GM23338 (cell line): ENCODE data around the gene TMEM38A. TPM values are rescaled to one million over a fixed set of nuclear protein-coding genes. Genes with fewer than 3 reads are reported as not detected.

ENCODE experiments used
- ATAC-seq: fragments of 200-7000 bp; cut with Tn5 transposase; 3 replicates; pipeline ENCODE4 v1.9.1; 2020
- DNase-seq: peaks from one replicate; pipeline ENCODE4 v3.0.0-alpha.2; 2015; ENCODE audit warnings: low spot score
- H2AFZ ChIP-seq: fragments of 200-600 bp; sonication (generic); 2 replicates; pipeline ENCODE4 v1.8.0; 2016; ENCODE audit warnings: antibody characterized with exemption, mild to moderate bottlenecking, moderate library complexity
- H3F3A ChIP-seq: fragments of 200-600 bp; sonication (generic); replicated peaks from 2 replicates; pipeline ENCODE4 v1.8.0; 2017; ENCODE audit warnings: antibody characterized with exemption, mixed run types, low read depth
- H3K27ac ChIP-seq: fragments of 200-600 bp; sonication (generic); 2 replicates; pipeline ENCODE4 v1.6.1; 2016; ENCODE audit warnings: low read depth
- H3K27me3 ChIP-seq: fragments of 200-600 bp; sonication (generic); 2 replicates; pipeline ENCODE4 v1.8.0; 2016; ENCODE audit warnings: mild to moderate bottlenecking, mixed run types, moderate library complexity; ENCODE audit not compliant: insufficient read depth
- H3K36me3 ChIP-seq: fragments of 200-600 bp; sonication (generic); 2 replicates; pipeline ENCODE4 v1.8.0; 2016; ENCODE audit warnings: mild to moderate bottlenecking; ENCODE audit not compliant: insufficient read depth
- H3K4me1 ChIP-seq: fragments of 200-600 bp; sonication (generic); 2 replicates; pipeline ENCODE4 v1.8.0; 2016; ENCODE audit warnings: mild to moderate bottlenecking, moderate library complexity; ENCODE audit not compliant: insufficient read depth
- H3K4me2 ChIP-seq: fragments of 200-600 bp; sonication (generic); 2 replicates; pipeline ENCODE4 v1.7.1; 2017; ENCODE audit warnings: mixed run types
- H3K4me3 ChIP-seq: fragments of 200-600 bp; sonication (generic); 2 replicates; pipeline ENCODE4 v1.6.1; 2016; ENCODE audit warnings: mixed run types
- H3K79me2 ChIP-seq: fragments of 200-600 bp; sonication (generic); replicated peaks from 2 replicates; pipeline ENCODE4 v1.8.0; 2017; ENCODE audit warnings: mild to moderate bottlenecking; ENCODE audit not compliant: insufficient read depth
- H3K9me2 ChIP-seq: fragments of 200-600 bp; sonication (generic); 2 replicates; pipeline ENCODE4 v1.8.0; 2017; ENCODE audit not compliant: insufficient read depth
- H4K20me1 ChIP-seq: fragments of 200-600 bp; sonication (generic); replicated peaks from 2 replicates; pipeline ENCODE4 v1.8.0; 2017; ENCODE audit warnings: mild to moderate bottlenecking; ENCODE audit not compliant: insufficient read depth
- H3K27ac Mint-ChIP-seq: 2 replicates; pipeline ENCODE4 v1.8.0; 2020; ENCODE audit warnings: inconsistent platforms, mild to moderate bottlenecking, moderate library complexity, mixed read lengths
- H3K27me3 Mint-ChIP-seq: 3 replicates; pipeline ENCODE4 v1.8.0; 2022; ENCODE audit warnings: low read depth, mild to moderate bottlenecking, moderate library complexity, mixed read lengths, inconsistent platforms; ENCODE audit not compliant: insufficient read depth, poor library complexity
- H3K36me3 Mint-ChIP-seq: 3 replicates; pipeline ENCODE4 v1.8.0; 2021; ENCODE audit warnings: low read depth, mild to moderate bottlenecking, inconsistent platforms, moderate library complexity, mixed read lengths
- H3K4me1 Mint-ChIP-seq: 3 replicates; pipeline ENCODE4 v1.8.0; 2020; ENCODE audit warnings: mild to moderate bottlenecking, inconsistent platforms, mixed read lengths
- H3K4me3 Mint-ChIP-seq: 3 replicates; pipeline ENCODE4 v1.8.0; 2021; ENCODE audit warnings: moderate library complexity, mild to moderate bottlenecking, inconsistent platforms, mixed read lengths
- H3K9me3 Mint-ChIP-seq: 3 replicates; pipeline ENCODE4 v1.8.0; 2020; ENCODE audit warnings: moderate library complexity, mild to moderate bottlenecking, inconsistent platforms, mixed read lengths
- CREB1 ChIP-seq: fragments of 250-450 bp; sonication (Bioruptor Pico); IDR thresholded peaks from 2 replicates; pipeline ENCODE4 v1.5.0; 2020; ENCODE audit warnings: low read depth, mild to moderate bottlenecking, moderate library complexity
- EZH2 ChIP-seq: fragments of 200-600 bp; sonication (generic); IDR thresholded peaks from one replicate; pipeline ENCODE4 v1.8.0; 2017; ENCODE audit warnings: antibody characterized with exemption, mild to moderate bottlenecking, low read depth; ENCODE audit not compliant: unreplicated experiment
- EZH2phosphoT487 ChIP-seq: fragments of 200-600 bp; sonication (generic); IDR thresholded peaks from one replicate; pipeline ENCODE4 v1.8.1; 2018; ENCODE audit warnings: antibody characterized with exemption; ENCODE audit not compliant: unreplicated experiment
- JUNB ChIP-seq: IDR thresholded peaks from one replicate; pipeline ENCODE4 v1.6.1; 2016; ENCODE audit warnings: antibody characterized with exemption; ENCODE audit not compliant: unreplicated experiment
- NANOG ChIP-seq: IDR thresholded peaks from 2 replicates; pipeline ENCODE4 v1.6.1; 2016; ENCODE audit warnings: antibody characterized with exemption, borderline replicate concordance
- POLR2AphosphoS5 ChIP-seq: IDR thresholded peaks from 2 replicates; pipeline ENCODE4 v1.6.1; 2016; ENCODE audit warnings: antibody characterized with exemption, low read depth
- STAT1 ChIP-seq: IDR thresholded peaks from one replicate; pipeline ENCODE4 v1.6.1; 2016; ENCODE audit warnings: antibody characterized with exemption; ENCODE audit not compliant: unreplicated experiment
- ZNF114 ChIP-seq: fragments of 250-450 bp; sonication (Bioruptor Pico); IDR thresholded peaks from 2 replicates; pipeline ENCODE4 v1.5.0; 2020; ENCODE audit warnings: mild to moderate bottlenecking, moderate library complexity
- ZNF331 ChIP-seq: fragments of 250-450 bp; sonication (Bioruptor Pico); IDR thresholded peaks from 2 replicates; pipeline ENCODE4 v1.5.0; 2020; ENCODE audit warnings: low read depth, mild to moderate bottlenecking, moderate library complexity
- polyA plus RNA-seq: library from polyadenylated mRNA; unstranded; fragments of >200 nt; fragmentation: Nextera tagmentation; extraction: Ambion mirVana; gene quantifications from 2 replicates; pipeline ENCODE4 v1.2.1, GENCODE V29; 2016
- total RNA-seq: library from RNA; depleted of rRNA; stranded (reverse); fragments of >200 nt; shearing (Covaris generic); gene quantifications from 2 replicates; pipeline ENCODE4 v1.2.3, GENCODE V29; 2014
- TF ChIP-seq, protein P1 (sequence below): IDR thresholded peaks from one replicate; pipeline ENCODE4 v1.6.1; 2018; ENCODE audit warnings: antibody characterized with exemption; ENCODE audit not compliant: unreplicated experiment
- TF ChIP-seq, protein P2 (sequence below), 2 experiments: fragments of 200-600 bp in 1 of 2; sonication (generic) in 1 of 2; conservative IDR thresholded peaks; 2 replicates each; pipeline versions ENCODE4 v1.5.1 to v1.6.1; 2016 to 2017; ENCODE audit warnings: antibody characterized with exemption in 2 of 2, low read depth in 2 of 2, mild to moderate bottlenecking in 2 of 2, moderate library complexity in 1 of 2
- TF ChIP-seq, protein P3 (sequence below): fragments of 250-450 bp; sonication (Bioruptor Pico); IDR thresholded peaks from 2 replicates; pipeline ENCODE4 v1.5.0; 2020; ENCODE audit warnings: mild to moderate bottlenecking, moderate library complexity
- TF ChIP-seq, protein P4 (sequence below): IDR thresholded peaks from 2 replicates; pipeline ENCODE4 v1.6.1; 2016; ENCODE audit warnings: antibody characterized with exemption

The TMEM38A gene
- total and polyA plus RNA-seq, 2 experiments from 2014 or later: 5.9 to 14.1 TPM

DNA sequence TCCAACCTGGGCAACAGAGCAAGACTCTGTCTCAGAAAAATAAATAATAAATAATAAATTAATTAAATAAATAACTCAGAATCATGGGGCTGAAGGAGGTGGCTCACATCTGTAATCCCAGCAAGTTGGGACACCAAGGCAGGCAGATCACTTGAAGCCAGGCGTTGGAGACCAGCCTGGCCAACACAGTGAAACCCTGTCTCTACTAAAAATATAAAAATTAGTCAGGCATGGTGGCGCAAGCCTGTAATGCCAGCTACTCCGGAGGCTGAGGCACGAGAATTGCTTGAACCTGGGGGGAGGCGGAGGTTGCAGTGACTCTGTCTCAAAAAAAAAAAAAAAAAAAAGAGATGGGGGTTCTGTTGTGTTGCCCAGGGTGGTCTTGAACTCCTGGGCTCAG is 7.2 kb downstream of the TMEM38A start:
- no peaks in the 10 kb centered on the region for H3K27me3 ChIP-seq
- H3K27me3 Mint-ChIP-seq: peaks cover 4% of the 10 kb centered on the region
- H3K27ac Mint-ChIP-seq: no peak overlapping the region
- H3K36me3 ChIP-seq: no peaks in the 10 kb centered on the region
- ATAC-seq (no peak), DNase-seq (no peak)
- peaks cover 28% of the 10 kb centered on the region for H3K79me2 ChIP-seq
- H4K20me1 ChIP-seq: peaks cover 13% of the 10 kb centered on the region
- no peaks in the 10 kb centered on the region for H3F3A ChIP-seq
- no peaks in the 10 kb centered on the region; the same call in 2 of the 3 replicates for H3K36me3 Mint-ChIP-seq
- no peaks in the 10 kb centered on the region for H3K4me1 ChIP-seq
- TF ChIP-seq EZH2phosphoT487 (no peak), ZNF114 (CRISPR knock-in tag) (no peak), POLR2AphosphoS5 (no peak), EZH2 (no peak), NANOG (no peak), CREB1 (no peak), STAT1 (no peak), ZNF331 (CRISPR knock-in tag) (no peak), JUNB (no peak)
- TF ChIP-seq, protein P1, sequence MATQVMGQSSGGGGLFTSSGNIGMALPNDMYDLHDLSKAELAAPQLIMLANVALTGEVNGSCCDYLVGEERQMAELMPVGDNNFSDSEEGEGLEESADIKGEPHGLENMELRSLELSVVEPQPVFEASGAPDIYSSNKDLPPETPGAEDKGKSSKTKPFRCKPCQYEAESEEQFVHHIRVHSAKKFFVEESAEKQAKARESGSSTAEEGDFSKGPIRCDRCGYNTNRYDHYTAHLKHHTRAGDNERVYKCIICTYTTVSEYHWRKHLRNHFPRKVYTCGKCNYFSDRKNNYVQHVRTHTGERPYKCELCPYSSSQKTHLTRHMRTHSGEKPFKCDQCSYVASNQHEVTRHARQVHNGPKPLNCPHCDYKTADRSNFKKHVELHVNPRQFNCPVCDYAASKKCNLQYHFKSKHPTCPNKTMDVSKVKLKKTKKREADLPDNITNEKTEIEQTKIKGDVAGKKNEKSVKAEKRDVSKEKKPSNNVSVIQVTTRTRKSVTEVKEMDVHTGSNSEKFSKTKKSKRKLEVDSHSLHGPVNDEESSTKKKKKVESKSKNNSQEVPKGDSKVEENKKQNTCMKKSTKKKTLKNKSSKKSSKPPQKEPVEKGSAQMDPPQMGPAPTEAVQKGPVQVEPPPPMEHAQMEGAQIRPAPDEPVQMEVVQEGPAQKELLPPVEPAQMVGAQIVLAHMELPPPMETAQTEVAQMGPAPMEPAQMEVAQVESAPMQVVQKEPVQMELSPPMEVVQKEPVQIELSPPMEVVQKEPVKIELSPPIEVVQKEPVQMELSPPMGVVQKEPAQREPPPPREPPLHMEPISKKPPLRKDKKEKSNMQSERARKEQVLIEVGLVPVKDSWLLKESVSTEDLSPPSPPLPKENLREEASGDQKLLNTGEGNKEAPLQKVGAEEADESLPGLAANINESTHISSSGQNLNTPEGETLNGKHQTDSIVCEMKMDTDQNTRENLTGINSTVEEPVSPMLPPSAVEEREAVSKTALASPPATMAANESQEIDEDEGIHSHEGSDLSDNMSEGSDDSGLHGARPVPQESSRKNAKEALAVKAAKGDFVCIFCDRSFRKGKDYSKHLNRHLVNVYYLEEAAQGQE: no peak
- TF ChIP-seq, protein P2, sequence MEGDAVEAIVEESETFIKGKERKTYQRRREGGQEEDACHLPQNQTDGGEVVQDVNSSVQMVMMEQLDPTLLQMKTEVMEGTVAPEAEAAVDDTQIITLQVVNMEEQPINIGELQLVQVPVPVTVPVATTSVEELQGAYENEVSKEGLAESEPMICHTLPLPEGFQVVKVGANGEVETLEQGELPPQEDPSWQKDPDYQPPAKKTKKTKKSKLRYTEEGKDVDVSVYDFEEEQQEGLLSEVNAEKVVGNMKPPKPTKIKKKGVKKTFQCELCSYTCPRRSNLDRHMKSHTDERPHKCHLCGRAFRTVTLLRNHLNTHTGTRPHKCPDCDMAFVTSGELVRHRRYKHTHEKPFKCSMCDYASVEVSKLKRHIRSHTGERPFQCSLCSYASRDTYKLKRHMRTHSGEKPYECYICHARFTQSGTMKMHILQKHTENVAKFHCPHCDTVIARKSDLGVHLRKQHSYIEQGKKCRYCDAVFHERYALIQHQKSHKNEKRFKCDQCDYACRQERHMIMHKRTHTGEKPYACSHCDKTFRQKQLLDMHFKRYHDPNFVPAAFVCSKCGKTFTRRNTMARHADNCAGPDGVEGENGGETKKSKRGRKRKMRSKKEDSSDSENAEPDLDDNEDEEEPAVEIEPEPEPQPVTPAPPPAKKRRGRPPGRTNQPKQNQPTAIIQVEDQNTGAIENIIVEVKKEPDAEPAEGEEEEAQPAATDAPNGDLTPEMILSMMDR (conservative IDR thresholded peaks at IDR 0.05; ENCODE audit: low read depth in 2 of 2): no peak
- TF ChIP-seq, protein P3, sequence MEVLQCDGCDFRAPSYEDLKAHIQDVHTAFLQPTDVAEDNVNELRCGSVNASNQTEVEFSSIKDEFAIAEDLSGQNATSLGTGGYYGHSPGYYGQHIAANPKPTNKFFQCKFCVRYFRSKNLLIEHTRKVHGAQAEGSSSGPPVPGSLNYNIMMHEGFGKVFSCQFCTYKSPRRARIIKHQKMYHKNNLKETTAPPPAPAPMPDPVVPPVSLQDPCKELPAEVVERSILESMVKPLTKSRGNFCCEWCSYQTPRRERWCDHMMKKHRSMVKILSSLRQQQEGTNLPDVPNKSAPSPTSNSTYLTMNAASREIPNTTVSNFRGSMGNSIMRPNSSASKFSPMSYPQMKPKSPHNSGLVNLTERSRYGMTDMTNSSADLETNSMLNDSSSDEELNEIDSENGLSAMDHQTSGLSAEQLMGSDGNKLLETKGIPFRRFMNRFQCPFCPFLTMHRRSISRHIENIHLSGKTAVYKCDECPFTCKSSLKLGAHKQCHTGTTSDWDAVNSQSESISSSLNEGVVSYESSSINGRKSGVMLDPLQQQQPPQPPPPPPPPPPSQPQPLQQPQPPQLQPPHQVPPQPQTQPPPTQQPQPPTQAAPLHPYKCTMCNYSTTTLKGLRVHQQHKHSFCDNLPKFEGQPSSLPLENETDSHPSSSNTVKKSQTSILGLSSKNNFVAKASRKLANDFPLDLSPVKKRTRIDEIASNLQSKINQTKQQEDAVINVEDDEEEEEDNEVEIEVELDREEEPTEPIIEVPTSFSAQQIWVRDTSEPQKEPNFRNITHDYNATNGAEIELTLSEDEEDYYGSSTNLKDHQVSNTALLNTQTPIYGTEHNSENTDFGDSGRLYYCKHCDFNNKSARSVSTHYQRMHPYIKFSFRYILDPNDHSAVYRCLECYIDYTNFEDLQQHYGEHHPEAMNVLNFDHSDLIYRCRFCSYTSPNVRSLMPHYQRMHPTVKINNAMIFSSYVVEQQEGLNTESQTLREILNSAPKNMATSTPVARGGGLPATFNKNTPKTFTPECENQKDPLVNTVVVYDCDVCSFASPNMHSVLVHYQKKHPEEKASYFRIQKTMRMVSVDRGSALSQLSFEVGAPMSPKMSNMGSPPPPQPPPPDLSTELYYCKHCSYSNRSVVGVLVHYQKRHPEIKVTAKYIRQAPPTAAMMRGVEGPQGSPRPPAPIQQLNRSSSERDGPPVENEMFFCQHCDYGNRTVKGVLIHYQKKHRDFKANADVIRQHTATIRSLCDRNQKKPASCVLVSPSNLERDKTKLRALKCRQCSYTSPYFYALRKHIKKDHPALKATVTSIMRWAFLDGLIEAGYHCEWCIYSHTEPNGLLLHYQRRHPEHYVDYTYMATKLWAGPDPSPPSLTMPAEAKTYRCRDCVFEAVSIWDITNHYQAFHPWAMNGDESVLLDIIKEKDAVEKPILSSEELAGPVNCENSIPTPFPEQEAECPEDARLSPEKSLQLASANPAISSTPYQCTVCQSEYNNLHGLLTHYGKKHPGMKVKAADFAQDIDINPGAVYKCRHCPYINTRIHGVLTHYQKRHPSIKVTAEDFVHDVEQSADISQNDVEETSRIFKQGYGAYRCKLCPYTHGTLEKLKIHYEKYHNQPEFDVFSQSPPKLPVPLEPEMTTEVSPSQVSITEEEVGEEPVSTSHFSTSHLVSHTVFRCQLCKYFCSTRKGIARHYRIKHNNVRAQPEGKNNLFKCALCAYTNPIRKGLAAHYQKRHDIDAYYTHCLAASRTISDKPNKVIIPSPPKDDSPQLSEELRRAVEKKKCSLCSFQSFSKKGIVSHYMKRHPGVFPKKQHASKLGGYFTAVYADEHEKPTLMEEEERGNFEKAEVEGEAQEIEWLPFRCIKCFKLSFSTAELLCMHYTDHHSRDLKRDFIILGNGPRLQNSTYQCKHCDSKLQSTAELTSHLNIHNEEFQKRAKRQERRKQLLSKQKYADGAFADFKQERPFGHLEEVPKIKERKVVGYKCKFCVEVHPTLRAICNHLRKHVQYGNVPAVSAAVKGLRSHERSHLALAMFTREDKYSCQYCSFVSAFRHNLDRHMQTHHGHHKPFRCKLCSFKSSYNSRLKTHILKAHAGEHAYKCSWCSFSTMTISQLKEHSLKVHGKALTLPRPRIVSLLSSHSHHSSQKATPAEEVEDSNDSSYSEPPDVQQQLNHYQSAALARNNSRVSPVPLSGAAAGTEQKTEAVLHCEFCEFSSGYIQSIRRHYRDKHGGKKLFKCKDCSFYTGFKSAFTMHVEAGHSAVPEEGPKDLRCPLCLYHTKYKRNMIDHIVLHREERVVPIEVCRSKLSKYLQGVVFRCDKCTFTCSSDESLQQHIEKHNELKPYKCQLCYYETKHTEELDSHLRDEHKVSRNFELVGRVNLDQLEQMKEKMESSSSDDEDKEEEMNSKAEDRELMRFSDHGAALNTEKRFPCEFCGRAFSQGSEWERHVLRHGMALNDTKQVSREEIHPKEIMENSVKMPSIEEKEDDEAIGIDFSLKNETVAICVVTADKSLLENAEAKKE (CRISPR knock-in tag): no peak
- TF ChIP-seq, protein P4, sequence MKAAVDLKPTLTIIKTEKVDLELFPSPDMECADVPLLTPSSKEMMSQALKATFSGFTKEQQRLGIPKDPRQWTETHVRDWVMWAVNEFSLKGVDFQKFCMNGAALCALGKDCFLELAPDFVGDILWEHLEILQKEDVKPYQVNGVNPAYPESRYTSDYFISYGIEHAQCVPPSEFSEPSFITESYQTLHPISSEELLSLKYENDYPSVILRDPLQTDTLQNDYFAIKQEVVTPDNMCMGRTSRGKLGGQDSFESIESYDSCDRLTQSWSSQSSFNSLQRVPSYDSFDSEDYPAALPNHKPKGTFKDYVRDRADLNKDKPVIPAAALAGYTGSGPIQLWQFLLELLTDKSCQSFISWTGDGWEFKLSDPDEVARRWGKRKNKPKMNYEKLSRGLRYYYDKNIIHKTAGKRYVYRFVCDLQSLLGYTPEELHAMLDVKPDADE: no peak
- no peaks in the 10 kb centered on the region for H3K4me1 Mint-ChIP-seq
- no peaks in the 10 kb centered on the region for H3K9me3 Mint-ChIP-seq
- no peak overlapping the region for H3K4me3 ChIP-seq
- H3K4me2 ChIP-seq: no peak overlapping the region
- no peak overlapping the region for H3K27ac ChIP-seq
- no peaks in the 10 kb centered on the region for H3K9me2 ChIP-seq
- no peak overlapping the region for H3K4me3 Mint-ChIP-seq
- H2AFZ ChIP-seq: no peak overlapping the region
